Ascending aorta (tissue), 2 donors: ENCODE data around the gene PLEKHS1. TPM values are rescaled to one million over a fixed set of nuclear protein-coding genes. Genes with fewer than 3 reads are reported as not detected.
"Not testable (repeated sequence)": the region's sequence is repeated elsewhere in the genome, so short reads cannot be mapped to it uniquely, and the experiment has no call there.

Experiments used
- DNase-seq, 2 donors: peaks; one replicate each; pipeline ENCODE4 v3.0.0-alpha.2; 2019; ENCODE audit warnings: low spot score in 2 of 2
- H3K27ac ChIP-seq, 2 donors: fragments of 200-600 bp; sonication (generic); one replicate each; pipeline ENCODE4 v1.5.1; 2016 to 2017; ENCODE audit warnings: mild to moderate bottlenecking in 1 of 2
- H3K27me3 ChIP-seq: fragments of 200-600 bp; sonication (generic); one replicate; pipeline ENCODE4 v1.5.1; 2017
- H3K36me3 ChIP-seq, 2 donors: fragments of 200-600 bp; sonication (generic); one replicate each; pipeline ENCODE4 v1.5.1; 2016
- H3K4me1 ChIP-seq, 2 donors: fragments of 200-600 bp; sonication (generic); one replicate each; pipeline ENCODE4 v1.5.1; 2016 to 2017; ENCODE audit warnings: mild to moderate bottlenecking in 1 of 2
- H3K4me3 ChIP-seq, 2 donors: fragments of 200-600 bp; sonication (generic); one replicate each; pipeline ENCODE4 v1.5.1; 2016 to 2017; ENCODE audit warnings: mild to moderate bottlenecking in 1 of 2
- H3K9me3 ChIP-seq, 2 donors: fragments of 200-600 bp; sonication (generic); one replicate each; pipeline ENCODE4 v1.5.1; 2016
- intact Hi-C: fragments of 100-400 bp; cut with DNase I; formaldehyde crosslinking; loops from one replicate; pipeline ENCODE4 v1.15.1; 2023
- total RNA-seq: library from RNA; depleted of rRNA; stranded (reverse); fragments of >200 nt; gene quantifications from one replicate; pipeline ENCODE4 v1.1.0, GENCODE V29; 2016
- TF ChIP-seq, protein P1 (sequence below), 3 experiments: fragments of 200-600 bp in 2 of 3; fragments of 450-650 bp in 1 of 3; sonication (generic) in 2 of 3; IDR thresholded peaks; one replicate each; pipeline ENCODE4 v1.5.1; 2016 to 2019; ENCODE audit warnings: antibody characterized with exemption in 3 of 3, mild to moderate bottlenecking in 1 of 3, moderate library complexity in 1 of 3

Gene PLEKHS1
- total RNA-seq, 1 donor from 2014 or later = not detected

DNA sequence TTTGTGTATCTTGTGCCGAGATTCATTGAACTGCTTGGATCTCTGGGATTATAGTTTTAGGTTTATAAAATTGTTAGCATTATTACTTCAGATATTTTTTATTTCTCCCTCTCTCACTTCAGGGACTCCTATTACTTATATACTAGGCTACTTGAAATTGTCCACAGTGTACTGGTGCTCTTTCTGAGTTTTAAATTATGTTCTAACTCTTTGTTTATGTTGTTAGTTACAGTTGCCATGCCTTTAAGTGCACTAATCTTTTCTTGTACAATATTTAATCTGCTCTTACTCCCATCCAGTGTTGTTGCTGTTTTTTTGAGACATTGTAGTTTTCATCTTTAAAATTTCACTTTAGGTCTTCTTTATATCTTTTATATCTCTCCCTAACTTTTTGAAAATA is 13.1 kb downstream of the PLEKHS1 start:
- DNase-seq = no peak
- H3K9me3 ChIP-seq = peaks cover 0 to 5% of the 10 kb centered on the region in 2 donors
- no peak overlapping the region for H3K27ac ChIP-seq

DNA sequence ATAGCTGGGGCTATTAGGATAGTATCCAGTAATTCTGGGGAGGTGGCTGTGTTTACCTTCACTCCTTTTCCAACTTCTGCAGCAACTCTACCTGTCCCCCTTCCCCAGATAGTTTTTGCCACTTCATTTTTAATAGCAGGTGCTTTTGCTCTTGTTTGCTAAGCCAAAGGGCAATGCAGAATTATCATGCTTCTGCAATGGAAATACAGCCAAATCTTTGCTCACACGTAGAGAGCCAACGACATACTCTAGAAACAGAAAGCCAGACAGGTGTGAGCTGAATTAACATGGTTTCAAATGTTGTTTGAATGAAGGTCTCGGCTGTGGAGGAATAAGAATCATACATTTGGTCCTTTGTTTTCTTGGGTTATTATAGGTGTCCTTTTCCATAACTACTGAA is 14.4 kb downstream of the PLEKHS1 start:
- TF ChIP-seq, protein P1, sequence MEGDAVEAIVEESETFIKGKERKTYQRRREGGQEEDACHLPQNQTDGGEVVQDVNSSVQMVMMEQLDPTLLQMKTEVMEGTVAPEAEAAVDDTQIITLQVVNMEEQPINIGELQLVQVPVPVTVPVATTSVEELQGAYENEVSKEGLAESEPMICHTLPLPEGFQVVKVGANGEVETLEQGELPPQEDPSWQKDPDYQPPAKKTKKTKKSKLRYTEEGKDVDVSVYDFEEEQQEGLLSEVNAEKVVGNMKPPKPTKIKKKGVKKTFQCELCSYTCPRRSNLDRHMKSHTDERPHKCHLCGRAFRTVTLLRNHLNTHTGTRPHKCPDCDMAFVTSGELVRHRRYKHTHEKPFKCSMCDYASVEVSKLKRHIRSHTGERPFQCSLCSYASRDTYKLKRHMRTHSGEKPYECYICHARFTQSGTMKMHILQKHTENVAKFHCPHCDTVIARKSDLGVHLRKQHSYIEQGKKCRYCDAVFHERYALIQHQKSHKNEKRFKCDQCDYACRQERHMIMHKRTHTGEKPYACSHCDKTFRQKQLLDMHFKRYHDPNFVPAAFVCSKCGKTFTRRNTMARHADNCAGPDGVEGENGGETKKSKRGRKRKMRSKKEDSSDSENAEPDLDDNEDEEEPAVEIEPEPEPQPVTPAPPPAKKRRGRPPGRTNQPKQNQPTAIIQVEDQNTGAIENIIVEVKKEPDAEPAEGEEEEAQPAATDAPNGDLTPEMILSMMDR (IDR thresholded peaks at IDR 0.05) = no peak
- H3K9me3 ChIP-seq = peaks cover 0 to 5% of the 10 kb centered on the region in 2 donors
- H3K27ac ChIP-seq = no peak overlapping the region
- H3K4me3 ChIP-seq = no peak overlapping the region
- DNase-seq = no peak
- H3K36me3 ChIP-seq = no peaks in the 10 kb centered on the region
- intact Hi-C loops = no loop called here
- no peaks in the 10 kb centered on the region for H3K27me3 ChIP-seq
- H3K4me1 ChIP-seq = no peaks in the 10 kb centered on the region

More for the DNA sequence above, 13.1 kb downstream of the PLEKHS1 start:
- intact Hi-C loops = no loop called here
- no peaks in the 10 kb centered on the region for H3K36me3 ChIP-seq
- no peaks in the 10 kb centered on the region for H3K27me3 ChIP-seq
- TF ChIP-seq, protein P1 (IDR thresholded peaks at IDR 0.05) = no peak
- H3K4me1 ChIP-seq = no peaks in the 10 kb centered on the region
- H3K4me3 ChIP-seq = no peak overlapping the region

DNA sequence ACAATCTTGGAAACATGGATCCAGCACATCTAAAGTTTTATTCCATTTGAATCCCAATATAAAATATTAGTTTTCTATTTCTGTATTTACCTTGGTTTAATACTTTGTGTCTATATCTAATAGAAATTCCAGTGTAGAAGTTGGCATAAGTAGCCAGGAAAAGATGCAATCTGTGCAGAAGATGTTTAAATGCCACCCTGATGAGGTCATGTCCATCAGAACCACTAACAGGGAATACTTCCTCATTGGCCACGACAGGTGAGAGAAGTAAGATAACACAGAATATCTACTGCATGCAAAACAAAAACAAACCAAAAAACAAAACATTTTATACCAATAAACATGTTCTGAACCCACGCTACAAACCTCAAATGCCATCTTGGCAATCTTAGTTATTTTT is 15.7 kb downstream of the PLEKHS1 start:
- Histone ChIP-seq H3K9me3 (peaks cover 0 to 5% of the 10 kb centered on the region in 2 donors), H3K4me3 (no peak overlapping the region), H3K36me3 (no peaks in the 10 kb centered on the region), H3K4me1 (no peaks in the 10 kb centered on the region), H3K27me3 (no peaks in the 10 kb centered on the region), H3K27ac (no peak overlapping the region)
- TF ChIP-seq, protein P1 (IDR thresholded peaks at IDR 0.05) = no peak
- intact Hi-C loops = no loop called here
- no peak for DNase-seq

DNA sequence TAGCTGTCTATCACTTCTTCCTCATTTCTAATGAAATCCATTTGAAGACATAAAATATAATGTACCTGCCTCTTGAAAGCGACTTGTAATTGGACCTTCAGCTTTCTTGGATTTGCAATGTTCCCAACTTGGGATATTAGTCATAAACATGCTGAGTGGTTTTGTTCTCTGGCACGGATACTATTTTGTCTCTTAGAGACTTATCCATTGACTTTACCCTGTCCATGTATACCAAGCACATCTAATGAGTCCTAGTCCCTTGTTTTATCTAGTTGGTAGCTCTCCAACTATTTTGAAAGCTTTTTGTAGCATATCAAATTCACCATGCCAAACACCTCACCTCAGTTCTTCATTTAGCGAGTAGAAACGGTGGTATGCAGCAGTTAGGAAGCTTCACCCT is 18.9 kb downstream of the PLEKHS1 start:
- Histone ChIP-seq H3K9me3 (no peaks in the 10 kb centered on the region), H3K27me3 (no peaks in the 10 kb centered on the region), H3K4me1 (no peaks in the 10 kb centered on the region), H3K4me3 (no peak overlapping the region), H3K27ac (no peak overlapping the region), H3K36me3 (no peaks in the 10 kb centered on the region)
- intact Hi-C loops = no loop called here
- no peak for DNase-seq
- TF ChIP-seq, protein P1 (IDR thresholded peaks at IDR 0.05) = no peak

DNA sequence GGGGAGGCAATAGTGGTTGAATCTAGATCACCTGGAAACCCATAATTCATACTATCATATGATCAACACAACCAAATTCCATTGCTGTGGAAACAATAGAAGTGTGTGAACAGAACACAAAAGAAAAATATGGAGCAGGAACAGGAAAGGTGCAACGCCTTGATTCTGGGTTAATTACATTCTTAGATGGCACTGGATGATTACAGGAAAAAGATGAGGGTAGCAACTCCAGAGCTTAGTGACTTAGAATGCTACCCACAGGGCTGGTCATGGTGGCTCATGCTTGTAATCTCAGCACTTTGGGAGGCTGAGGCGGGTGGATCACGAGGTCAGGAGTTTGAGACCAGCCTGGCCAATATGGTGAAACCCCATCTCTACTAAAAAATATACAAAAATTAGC is 19.6 kb downstream of the PLEKHS1 start:
- H3K27ac ChIP-seq, H3K4me1 ChIP-seq, H3K36me3 ChIP-seq, intact Hi-C loops, DNase-seq, H3K4me3 ChIP-seq, H3K9me3 ChIP-seq, H3K27me3 ChIP-seq: not testable (repeated sequence)

DNA sequence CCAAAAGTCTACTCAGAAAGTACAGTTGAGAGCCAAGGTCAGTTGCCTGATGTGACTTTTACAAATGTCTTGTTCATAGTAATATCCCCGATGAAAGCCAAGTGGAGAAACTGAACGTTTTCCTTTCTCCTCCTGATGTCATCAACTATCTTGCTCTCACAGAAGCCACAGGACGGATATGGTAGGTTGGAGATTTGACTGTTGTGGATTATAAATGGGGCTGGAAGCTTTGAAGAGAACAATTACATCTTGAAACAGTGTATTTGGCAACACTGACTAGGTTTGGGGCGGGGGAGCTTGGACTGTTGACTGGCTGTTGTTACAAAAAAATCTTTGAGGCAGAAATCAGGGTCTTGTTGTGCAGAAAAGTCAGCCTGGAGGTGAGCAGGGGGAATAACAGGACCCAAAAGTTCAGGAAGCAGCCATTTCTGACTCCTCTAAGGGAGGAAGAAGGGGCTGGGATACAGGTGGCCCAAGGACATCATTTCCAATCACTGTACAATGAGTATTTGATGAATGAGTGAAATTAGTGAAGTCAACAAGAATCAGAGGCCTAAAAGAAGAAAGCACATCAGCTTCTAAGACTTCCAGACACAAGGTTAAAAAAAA is 24.3 kb downstream of the PLEKHS1 start:
- no peak for DNase-seq
- H3K4me3 ChIP-seq = no peak overlapping the region
- TF ChIP-seq, protein P1 (IDR thresholded peaks at IDR 0.05) = no peak
- H3K27ac ChIP-seq = no peak overlapping the region
- no peaks in the 10 kb centered on the region for H3K9me3 ChIP-seq
- intact Hi-C loops = no loop called here
- H3K27me3 ChIP-seq = no peaks in the 10 kb centered on the region
- no peaks in the 10 kb centered on the region for H3K4me1 ChIP-seq
- H3K36me3 ChIP-seq = no peaks in the 10 kb centered on the region
